Lung (tissue), 12 donors: ENCODE measurements around the gene CNTNAP4. TPM values are rescaled to one million over a fixed set of nuclear protein-coding genes. Genes with fewer than 3 reads are reported as not detected.

Source experiments
- ATAC-seq: fragments of 200-7000 bp; cut with Tn5 transposase; one replicate; pipeline ENCODE4 v1.9.1; 2020; ENCODE audit warnings: moderate number of reproducible peaks; ENCODE audit not compliant: insufficient read depth, low FRiP score
- DNase-seq, 3 donors: peaks; one replicate each; pipeline ENCODE4 v3.0.0-alpha.2; 2013 to 2017
- H3K27ac ChIP-seq, 2 donors: one replicate each; pipeline ENCODE4 v1.5.1; 2013; ENCODE audit warnings: mild to moderate bottlenecking in 2 of 2, moderate library complexity in 2 of 2, control low read depth in 1 of 2, inconsistent platforms in 1 of 2, low read depth in 1 of 2, low read length in 1 of 2
- H3K27me3 ChIP-seq, 3 donors: one replicate each; pipeline ENCODE4 v1.5.1; 2013; ENCODE audit warnings: low read length in 2 of 3; ENCODE audit not compliant: control insufficient read depth in 3 of 3, insufficient read depth in 3 of 3
- H3K36me3 ChIP-seq, 4 donors: one replicate each; pipeline ENCODE4 v1.5.1; 2013; ENCODE audit warnings: low read length in 4 of 4, mild to moderate bottlenecking in 1 of 4, moderate library complexity in 1 of 4; ENCODE audit not compliant: control insufficient read depth in 4 of 4, insufficient read depth in 4 of 4
- H3K4me1 ChIP-seq, 5 donors: one replicate each; pipeline ENCODE4 v1.5.1; 2013; ENCODE audit warnings: low read length in 5 of 5, mild to moderate bottlenecking in 2 of 5, moderate library complexity in 1 of 5; ENCODE audit not compliant: control insufficient read depth in 5 of 5, insufficient read depth in 5 of 5
- H3K4me3 ChIP-seq: one replicate; pipeline ENCODE4 v1.5.1; 2013; ENCODE audit warnings: mild to moderate bottlenecking, control low read depth, moderate library complexity
- H3K9ac ChIP-seq, 2 donors: one replicate each; pipeline ENCODE4 v1.5.1; 2013; ENCODE audit warnings: low read length in 2 of 2, control low read depth in 1 of 2; ENCODE audit not compliant: insufficient read depth in 1 of 2
- H3K9me3 ChIP-seq, 4 donors: one replicate each; pipeline ENCODE4 v1.5.1; 2013; ENCODE audit warnings: low read length in 3 of 4, mild to moderate bottlenecking in 1 of 4, moderate library complexity in 1 of 4; ENCODE audit not compliant: control insufficient read depth in 4 of 4, insufficient read depth in 3 of 4
- CTCF ChIP-seq: IDR thresholded peaks from 2 replicates; pipeline ENCODE4 v1.5.1; 2012; ENCODE audit warnings: mild to moderate bottlenecking; ENCODE audit errors: control extremely low read depth, extremely low read depth
- WGBS, 2 donors: extraction: QIAGEN DNeasy Blood & Tissue Kit; methylation state at CpG; one replicate each; pipeline ENCODE4 v1.1.7; 2013; 5-methylcytosine and 5-hydroxymethylcytosine counted together
- polyA plus RNA-seq, 2 donors: library from polyadenylated mRNA; stranded (reverse); fragments of 200-250 nt; gene quantifications; one replicate each; pipeline ENCODE4 v1.2.1, GENCODE V29; 2013
- total RNA-seq, 2 donors: library from RNA; depleted of rRNA in 1 of 2; stranded (reverse); fragments of >200 nt in 1 of 2; gene quantifications; one replicate each; pipeline ENCODE4 v1.2.1, GENCODE V29; 2014 to 2021
- donor health status: control.
- donor health status: control.
- donor health status: Bipolar disorder and iron deficiency.
- donor health status: healthy.
- donor health status: DM: yes; HTN: yes; CAD: no.

The CNTNAP4 gene
- total and polyA plus RNA-seq, 4 donors = 0.71 TPM; not detected in 3

GRCh38 chr16:76446251-76446650, 169.1 kb downstream of the CNTNAP4 start:
- DNase-seq (no peak), ATAC-seq (no peak)
- Histone ChIP-seq H3K4me1 (no peaks in the 10 kb centered on the region), H3K27ac (no peak overlapping the region), H3K9ac (no peak overlapping the region), H3K4me3 (no peak overlapping the region), H3K9me3 (no peaks in the 10 kb centered on the region), H3K36me3 (no peaks in the 10 kb centered on the region), H3K27me3 (no peaks in the 10 kb centered on the region)
- 55 to 60% methylated on average over 3 of the region's 3 CpGs for WGBS, 2 donors
- no peak for TF ChIP-seq CTCF

GRCh38 chr16:76450890-76451289, 173.7 kb downstream of the CNTNAP4 start:
- ATAC-seq (no peak), DNase-seq (no peak)
- H3K4me3 ChIP-seq = no peak overlapping the region
- H3K9me3 ChIP-seq = no peaks in the 10 kb centered on the region
- no peak for TF ChIP-seq CTCF
- 88 to 98% methylated on average over 6 of the region's 6 CpGs for WGBS, 2 donors
- no peaks in the 10 kb centered on the region for H3K36me3 ChIP-seq
- H3K27ac ChIP-seq = no peak overlapping the region
- no peaks in the 10 kb centered on the region for H3K4me1 ChIP-seq
- no peak overlapping the region for H3K9ac ChIP-seq
- no peaks in the 10 kb centered on the region for H3K27me3 ChIP-seq

- H3K27me3 ChIP-seq = no peaks in the 10 kb centered on the region
- no peaks in the 10 kb centered on the region for H3K4me1 ChIP-seq
- no peak overlapping the region for H3K9ac ChIP-seq
- H3K4me3 ChIP-seq = no peak overlapping the region
- DNase-seq (no peak), ATAC-seq (no peak)
- no peaks in the 10 kb centered on the region for H3K36me3 ChIP-seq
- H3K27ac ChIP-seq = no peak overlapping the region
- WGBS, 2 donors = 89 to 96% methylated on average over 3 of the region's 3 CpGs
- no peaks in the 10 kb centered on the region for H3K9me3 ChIP-seq
- TF ChIP-seq CTCF = no peak
These were observed 178.1 kb downstream of the CNTNAP4 start for GRCh38 chr16:76455257-76455656.

- Histone ChIP-seq H3K36me3 (no peaks in the 10 kb centered on the region), H3K9ac (no peak overlapping the region), H3K27ac (no peak overlapping the region), H3K27me3 (no peaks in the 10 kb centered on the region), H3K4me1 (peaks cover 0 to 4% (median 0%) of the 10 kb centered on the region in 5 donors), H3K9me3 (no peaks in the 10 kb centered on the region), H3K4me3 (no peak overlapping the region)
- DNase-seq (no peak), ATAC-seq (no peak)
- WGBS, 2 donors = 75 to 81% methylated on average over 5 of the region's 5 CpGs
- TF ChIP-seq CTCF = no peak
These were observed 178.8 kb downstream of the CNTNAP4 start for GRCh38 chr16:76456016-76456415.
